ENCODE data around the gene SREBF1. TPM values are rescaled to one million over a fixed set of nuclear protein-coding genes. Genes with fewer than 3 reads are reported as not detected.

Gene SREBF1
- polyA plus RNA-seq, 1 donor = 79.1 TPM

DNA sequence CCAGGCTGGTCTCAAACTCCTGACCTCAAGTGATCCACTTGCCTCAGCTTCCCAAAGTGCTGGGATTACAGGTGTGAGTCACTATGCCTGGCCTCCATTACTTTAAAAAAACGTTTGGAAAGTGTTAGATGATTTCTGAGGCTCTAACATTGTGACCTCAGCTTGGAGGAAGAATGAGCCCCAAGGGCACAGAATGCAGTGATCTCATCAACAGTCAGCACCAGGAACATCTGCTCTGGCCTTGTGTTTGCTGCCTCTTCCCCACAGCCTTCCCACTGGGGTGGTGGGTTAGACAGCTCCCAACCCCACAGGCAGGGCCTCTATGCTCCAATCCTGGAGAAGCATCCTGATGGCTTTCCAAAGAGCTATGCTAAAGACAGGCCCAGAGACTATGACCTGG is 37.7 kb upstream of the SREBF1 start:
- Histone ChIP-seq H3K27me3 (ENCODE audit: control insufficient read depth, insufficient read depth, low read length) (no peaks in the 10 kb centered on the region), H3K4me1 (ENCODE audit: control insufficient read depth, insufficient read depth, low read length) (peaks cover 11% of the 10 kb centered on the region), H3K36me3 (ENCODE audit: control insufficient read depth, insufficient read depth, low read length) (peaks cover 44% of the 10 kb centered on the region), H3K4me3 (ENCODE audit: low read length) (no peak overlapping the region), H3K9me3 (ENCODE audit: control insufficient read depth, low read depth, low read length) (no peaks in the 10 kb centered on the region), H3K27ac (ENCODE audit: low read length) (no peak overlapping the region)
- DNase-seq = no peak
- WGBS (ENCODE audit: insufficient coverage, low lambda C conversion rate) = no CpG with 5 or more reads among the region's 1 CpG

DNA sequence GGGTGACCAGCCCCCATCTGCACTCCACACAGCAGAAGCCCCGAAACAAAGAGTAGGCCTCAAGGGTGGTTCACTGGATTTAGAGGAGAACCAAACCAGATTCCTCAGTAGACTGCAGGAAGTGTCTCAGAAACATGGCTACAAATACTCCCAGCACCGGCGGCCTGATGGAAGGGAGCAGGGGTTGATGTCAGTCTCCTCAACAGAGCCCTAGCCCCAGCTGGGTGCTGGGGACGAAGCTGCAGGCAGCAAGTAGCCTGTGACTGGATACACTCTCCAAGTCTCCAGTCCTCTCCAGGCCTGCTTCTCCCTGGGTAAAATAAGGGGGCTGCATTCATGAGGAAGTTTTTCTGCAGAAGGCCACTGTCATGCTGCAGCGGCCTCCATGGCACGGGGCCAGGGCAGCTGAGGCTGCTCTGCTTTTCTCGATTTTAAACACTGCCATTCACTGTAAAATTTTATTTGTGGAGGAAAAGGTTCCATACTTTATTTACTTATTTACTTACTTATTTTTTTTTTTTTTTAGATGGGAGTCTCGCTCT is 36.7 kb upstream of the SREBF1 start:
- H3K36me3 ChIP-seq (ENCODE audit: control insufficient read depth, insufficient read depth, low read length) = peaks cover 35% of the 10 kb centered on the region
- WGBS (ENCODE audit: insufficient coverage, low lambda C conversion rate) = no CpG with 5 or more reads among the region's 8 CpGs
- no peaks in the 10 kb centered on the region for H3K9me3 ChIP-seq (ENCODE audit: control insufficient read depth, low read depth, low read length)
- peaks cover 19% of the 10 kb centered on the region for H3K4me1 ChIP-seq (ENCODE audit: control insufficient read depth, insufficient read depth, low read length)
- DNase-seq = no peak
- H3K27ac ChIP-seq (ENCODE audit: low read length) = no peak overlapping the region
- H3K27me3 ChIP-seq (ENCODE audit: control insufficient read depth, insufficient read depth, low read length) = no peaks in the 10 kb centered on the region
- no peak overlapping the region for H3K4me3 ChIP-seq (ENCODE audit: low read length)

DNA sequence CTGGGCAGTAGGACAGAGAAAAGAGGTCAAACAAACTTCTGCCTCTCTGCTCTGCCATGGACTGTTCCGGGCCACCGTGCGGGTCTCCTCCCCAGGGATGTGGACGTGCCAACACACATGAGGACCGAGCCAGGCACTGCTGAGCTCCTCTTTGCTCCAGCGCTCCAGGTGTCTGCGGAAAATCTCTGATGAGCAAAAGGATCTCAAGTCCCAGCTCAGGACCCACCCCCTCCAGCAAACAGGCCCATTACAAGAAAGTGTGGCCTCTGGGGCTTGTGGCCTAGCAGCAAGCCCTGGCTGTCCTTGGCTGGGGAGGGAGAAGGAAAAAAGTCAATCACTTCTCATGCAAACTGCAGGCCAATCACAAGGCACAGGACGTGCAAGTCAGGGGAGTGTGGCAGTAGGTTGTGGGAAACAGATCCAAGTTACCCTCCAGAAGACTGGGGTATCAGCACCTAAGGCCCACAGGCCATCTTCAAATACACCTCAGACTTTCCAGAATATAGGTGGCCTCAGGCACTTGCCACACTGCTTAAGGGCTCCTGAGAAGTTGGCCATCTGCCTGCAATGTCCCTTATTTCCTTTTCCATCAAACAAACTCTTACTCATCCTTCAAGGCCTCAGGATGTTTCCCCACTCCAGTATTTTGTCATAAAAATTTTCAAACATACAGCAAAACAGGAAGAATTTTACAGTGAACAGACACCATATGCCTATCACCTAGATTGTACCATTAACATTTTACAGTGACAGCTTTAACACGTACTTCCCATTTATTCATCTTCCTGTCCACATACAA is 36.0 kb upstream of the SREBF1 start:
- Histone ChIP-seq H3K4me3 (ENCODE audit: low read length) (no peak overlapping the region), H3K4me1 (ENCODE audit: control insufficient read depth, insufficient read depth, low read length) (peaks cover 24% of the 10 kb centered on the region), H3K36me3 (ENCODE audit: control insufficient read depth, insufficient read depth, low read length) (peaks cover 35% of the 10 kb centered on the region), H3K27me3 (ENCODE audit: control insufficient read depth, insufficient read depth, low read length) (no peaks in the 10 kb centered on the region), H3K9me3 (ENCODE audit: control insufficient read depth, low read depth, low read length) (no peaks in the 10 kb centered on the region), H3K27ac (ENCODE audit: low read length) (no peak overlapping the region)
- WGBS (ENCODE audit: insufficient coverage, low lambda C conversion rate) = 100% methylated on average over 1 of the region's 9 CpGs
- DNase-seq = no peak

DNA sequence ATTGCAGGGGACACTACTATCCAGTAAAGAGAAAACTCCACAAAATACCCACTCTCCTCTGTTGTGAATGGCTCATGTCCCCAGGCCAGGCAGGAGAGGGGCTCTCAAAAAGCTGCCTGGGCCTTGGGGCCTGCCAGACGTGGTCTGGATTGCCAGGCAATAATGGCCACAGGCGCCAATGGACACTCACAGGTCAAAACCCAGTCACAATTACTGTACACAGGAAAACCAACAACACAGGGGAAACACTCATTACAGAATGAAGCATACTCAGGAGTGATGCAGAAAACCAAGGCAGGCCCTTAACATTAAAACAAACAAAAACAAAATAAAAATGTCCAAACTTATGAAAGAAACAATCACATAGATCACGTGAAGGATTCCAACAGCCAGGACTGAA is 35.1 kb upstream of the SREBF1 start:
- Histone ChIP-seq H3K4me3 (ENCODE audit: low read length) (no peak overlapping the region), H3K27ac (ENCODE audit: low read length) (no peak overlapping the region), H3K27me3 (ENCODE audit: control insufficient read depth, insufficient read depth, low read length) (no peaks in the 10 kb centered on the region), H3K9me3 (ENCODE audit: control insufficient read depth, low read depth, low read length) (no peaks in the 10 kb centered on the region), H3K4me1 (ENCODE audit: control insufficient read depth, insufficient read depth, low read length) (peaks cover 17% of the 10 kb centered on the region), H3K36me3 (ENCODE audit: control insufficient read depth, insufficient read depth, low read length) (peaks cover 39% of the 10 kb centered on the region)
- no CpG with 5 or more reads among the region's 3 CpGs for WGBS (ENCODE audit: insufficient coverage, low lambda C conversion rate)
- no peak for DNase-seq

DNA sequence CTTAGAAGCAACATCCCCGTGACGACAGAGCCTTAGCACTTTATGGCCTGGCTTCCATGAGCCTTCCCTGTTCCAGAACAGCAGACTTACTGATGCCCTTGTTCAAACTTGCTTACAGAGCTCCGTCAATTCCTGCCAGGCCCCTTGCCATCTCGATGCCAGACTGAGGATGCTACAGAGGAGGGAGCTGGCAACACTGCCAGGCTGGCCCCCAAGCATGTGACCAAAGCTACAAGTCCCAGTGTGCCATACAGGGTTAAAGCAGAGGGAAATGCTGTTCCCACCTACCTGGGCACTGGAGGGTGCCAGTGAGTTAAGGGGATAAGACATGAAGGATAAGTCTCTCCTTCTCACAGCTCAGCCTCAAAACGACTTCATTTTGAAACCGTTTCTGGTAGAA is 33.5 kb upstream of the SREBF1 start:
- 83% methylated on average over 2 of the region's 6 CpGs for WGBS (ENCODE audit: insufficient coverage, low lambda C conversion rate)
- Histone ChIP-seq H3K27ac (ENCODE audit: low read length) (no peak overlapping the region), H3K4me3 (ENCODE audit: low read length) (no peak overlapping the region), H3K27me3 (ENCODE audit: control insufficient read depth, insufficient read depth, low read length) (no peaks in the 10 kb centered on the region), H3K9me3 (ENCODE audit: control insufficient read depth, low read depth, low read length) (no peaks in the 10 kb centered on the region), H3K36me3 (ENCODE audit: control insufficient read depth, insufficient read depth, low read length) (peaks cover 33% of the 10 kb centered on the region), H3K4me1 (ENCODE audit: control insufficient read depth, insufficient read depth, low read length) (peaks cover 14% of the 10 kb centered on the region)
- DNase-seq = no peak

DNA sequence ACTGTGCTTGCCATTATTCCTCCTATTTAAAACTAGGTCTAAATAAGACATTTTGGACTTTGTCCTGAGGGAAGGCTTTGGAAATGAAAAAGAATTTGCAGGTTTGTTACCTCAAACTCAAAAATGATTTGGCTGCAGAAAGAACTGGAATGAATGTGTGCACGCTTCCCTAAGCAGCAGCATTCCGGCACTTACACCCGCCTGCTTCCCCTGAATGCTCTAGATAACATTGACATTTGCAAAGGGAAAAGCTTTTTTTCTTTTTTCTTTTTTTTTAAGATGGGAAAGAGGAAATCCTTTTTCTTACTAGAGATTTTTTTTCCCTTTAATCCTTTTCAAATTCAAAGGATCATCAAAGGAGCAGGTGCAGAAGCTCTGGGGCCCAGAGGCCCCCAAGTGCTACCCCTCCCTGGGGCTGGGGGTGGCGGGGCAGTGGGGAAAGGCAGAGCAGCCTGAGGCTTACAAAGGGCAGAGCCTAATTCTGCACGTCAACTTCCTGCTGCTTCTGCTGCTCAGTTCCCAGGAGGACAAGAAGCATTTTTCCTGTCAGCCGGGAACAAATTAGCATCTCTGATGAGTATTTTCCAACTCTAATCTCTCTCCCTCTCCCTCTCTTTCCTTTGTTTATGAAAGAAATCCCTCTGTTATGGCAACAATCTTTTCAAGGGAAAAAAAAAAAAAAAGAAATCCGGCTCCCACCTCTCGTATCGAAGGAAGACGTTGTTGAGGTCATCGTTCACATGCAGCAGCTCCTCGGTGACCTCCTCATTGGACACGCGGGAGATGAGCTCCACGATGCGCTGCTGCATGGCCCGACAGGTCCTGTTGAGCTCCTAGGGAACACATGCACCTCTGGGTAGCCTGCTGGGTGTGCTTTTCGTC is 32.1 kb upstream of the SREBF1 start:
- Histone ChIP-seq H3K27ac (ENCODE audit: low read length) (peak overlapping the region; percentile 35), H3K27me3 (ENCODE audit: control insufficient read depth, insufficient read depth, low read length) (no peaks in the 10 kb centered on the region), H3K9me3 (ENCODE audit: control insufficient read depth, low read depth, low read length) (no peaks in the 10 kb centered on the region), H3K4me1 (ENCODE audit: control insufficient read depth, insufficient read depth, low read length) (peaks cover 14% of the 10 kb centered on the region), H3K36me3 (ENCODE audit: control insufficient read depth, insufficient read depth, low read length) (peaks cover 31% of the 10 kb centered on the region), H3K4me3 (ENCODE audit: low read length) (no peak overlapping the region)
- no CpG with 5 or more reads among the region's 18 CpGs for WGBS (ENCODE audit: insufficient coverage, low lambda C conversion rate)
- peak in 1 of 2 donors; percentile 56 for DNase-seq

DNA sequence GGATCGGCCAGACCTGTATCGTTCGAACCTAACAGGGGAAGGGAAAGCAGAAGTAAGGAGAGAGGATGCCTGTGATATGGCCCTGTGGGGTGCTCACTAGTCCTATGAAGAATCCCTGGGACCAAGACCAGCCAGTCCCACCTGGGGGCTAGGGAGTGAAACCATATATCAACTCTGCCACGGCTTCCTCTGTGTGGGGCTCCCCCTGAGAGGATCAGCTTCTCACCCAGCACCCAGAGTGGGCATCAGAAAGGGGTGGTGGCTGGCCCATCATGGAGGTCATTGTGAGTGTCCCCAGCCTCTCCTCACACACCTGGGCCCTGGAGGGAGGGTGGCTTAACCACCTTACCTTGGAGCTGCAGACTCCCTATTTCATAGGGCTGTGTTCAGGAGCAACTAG is 30.1 kb upstream of the SREBF1 start:
- DNase-seq = no peak
- no CpG with 5 or more reads among the region's 4 CpGs for whole genome bisulfite sequencing (ENCODE audit: insufficient coverage, low lambda C conversion rate)

DNA sequence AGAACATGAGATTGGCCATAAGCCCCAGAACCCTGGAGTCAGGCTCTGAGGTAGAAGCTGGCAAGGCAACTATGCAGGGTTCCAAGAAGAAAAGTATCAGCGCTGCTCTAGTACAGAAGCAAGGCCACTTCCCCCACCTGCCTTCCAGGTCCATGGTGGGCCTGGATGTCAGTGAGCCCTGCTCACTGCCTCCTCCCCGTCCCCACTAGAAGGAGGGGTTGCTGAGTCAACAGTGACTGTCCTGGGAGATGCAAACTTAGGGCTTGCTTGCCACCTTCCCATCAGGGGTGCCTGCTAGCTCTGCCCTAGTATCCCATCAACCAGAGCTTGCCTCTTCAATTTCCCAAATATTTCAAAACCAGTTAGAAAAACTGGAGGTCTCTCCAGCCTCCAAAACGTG is 29.6 kb upstream of the SREBF1 start:
- H3K4me1 ChIP-seq (ENCODE audit: control insufficient read depth, insufficient read depth, low read length) = peaks cover 14% of the 10 kb centered on the region
- no peaks in the 10 kb centered on the region for H3K9me3 ChIP-seq (ENCODE audit: control insufficient read depth, low read depth, low read length)
- no CpG with 5 or more reads among the region's 3 CpGs for WGBS (ENCODE audit: insufficient coverage, low lambda C conversion rate)
- H3K4me3 ChIP-seq (ENCODE audit: low read length) = no peak overlapping the region
- peaks cover 37% of the 10 kb centered on the region for H3K36me3 ChIP-seq (ENCODE audit: control insufficient read depth, insufficient read depth, low read length)
- no peak overlapping the region for H3K27ac ChIP-seq (ENCODE audit: low read length)
- DNase-seq = no peak
- no peaks in the 10 kb centered on the region for H3K27me3 ChIP-seq (ENCODE audit: control insufficient read depth, insufficient read depth, low read length)

More for the DNA sequence above, 30.1 kb upstream of the SREBF1 start:
- H3K4me1 ChIP-seq (ENCODE audit: control insufficient read depth, insufficient read depth, low read length) = peaks cover 14% of the 10 kb centered on the region
- no peaks in the 10 kb centered on the region for H3K27me3 ChIP-seq (ENCODE audit: control insufficient read depth, insufficient read depth, low read length)
- no peak overlapping the region for H3K4me3 ChIP-seq (ENCODE audit: low read length)
- no peaks in the 10 kb centered on the region for H3K9me3 ChIP-seq (ENCODE audit: control insufficient read depth, low read depth, low read length)
- H3K27ac ChIP-seq (ENCODE audit: low read length) = no peak overlapping the region
- H3K36me3 ChIP-seq (ENCODE audit: control insufficient read depth, insufficient read depth, low read length) = peaks cover 33% of the 10 kb centered on the region

DNA sequence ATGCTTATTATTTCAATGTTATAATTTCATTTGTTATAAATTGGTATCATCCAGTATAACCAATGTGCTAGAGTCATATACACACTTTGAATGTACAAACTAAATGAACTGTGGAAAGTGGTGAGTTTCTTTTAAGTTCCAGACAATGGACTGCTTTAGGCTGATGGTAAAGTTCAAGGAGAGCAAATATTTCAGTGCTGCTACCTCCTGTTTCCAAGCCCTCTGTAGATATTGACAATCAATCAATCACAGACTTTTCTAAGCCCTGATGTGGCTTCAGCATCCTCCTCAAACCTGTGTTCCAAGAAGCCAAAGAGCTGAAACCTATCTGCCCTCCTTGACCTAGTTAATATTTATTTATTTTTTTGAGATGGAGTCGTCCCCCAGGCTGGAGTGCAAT is 28.2 kb upstream of the SREBF1 start:
- no peak overlapping the region for H3K4me3 ChIP-seq (ENCODE audit: low read length)
- peaks cover 39% of the 10 kb centered on the region for H3K36me3 ChIP-seq (ENCODE audit: control insufficient read depth, insufficient read depth, low read length)
- DNase-seq = no peak
- peaks cover 14% of the 10 kb centered on the region for H3K4me1 ChIP-seq (ENCODE audit: control insufficient read depth, insufficient read depth, low read length)
- WGBS (ENCODE audit: insufficient coverage, low lambda C conversion rate) = 100% methylated on average over 1 of the region's 1 CpG
- no peak overlapping the region for H3K27ac ChIP-seq (ENCODE audit: low read length)
- H3K9me3 ChIP-seq (ENCODE audit: control insufficient read depth, low read depth, low read length) = no peaks in the 10 kb centered on the region
- H3K27me3 ChIP-seq (ENCODE audit: control insufficient read depth, insufficient read depth, low read length) = no peaks in the 10 kb centered on the region

DNA sequence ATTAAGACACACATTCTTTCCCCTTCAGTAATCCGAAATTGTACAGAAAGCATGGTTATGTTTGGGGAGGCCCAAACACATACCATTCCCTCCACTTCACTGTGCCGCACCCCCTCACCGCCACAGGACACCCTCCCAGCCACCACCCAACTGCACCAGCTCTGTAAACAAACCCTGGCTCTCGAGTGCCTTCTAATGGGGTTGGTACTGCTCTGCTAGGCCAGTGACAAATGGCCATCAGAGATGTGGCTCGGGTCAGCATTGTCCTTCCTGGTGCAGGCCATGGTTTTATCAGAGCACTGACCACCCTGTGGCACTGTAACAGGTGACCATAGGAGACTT is 24.0 kb upstream of the SREBF1 start:
- Histone ChIP-seq H3K27ac (ENCODE audit: low read length) (no peak overlapping the region), H3K4me1 (ENCODE audit: control insufficient read depth, insufficient read depth, low read length) (peaks cover 10% of the 10 kb centered on the region), H3K36me3 (ENCODE audit: control insufficient read depth, insufficient read depth, low read length) (peaks cover 14% of the 10 kb centered on the region), H3K9me3 (ENCODE audit: control insufficient read depth, low read depth, low read length) (no peaks in the 10 kb centered on the region), H3K27me3 (ENCODE audit: control insufficient read depth, insufficient read depth, low read length) (no peaks in the 10 kb centered on the region), H3K4me3 (ENCODE audit: low read length) (no peak overlapping the region)
- no CpG with 5 or more reads among the region's 5 CpGs for WGBS (ENCODE audit: insufficient coverage, low lambda C conversion rate)
- DNase-seq = no peak

All from large intestine (tissue), 3 donors.